ENCODE results near the gene TMEM116.
A peak's percentile ranks its signal among the peaks of the same experiment; 100 is the strongest.
"Not testable (repeated sequence)": the region's sequence is repeated elsewhere in the genome, so short reads cannot be mapped to it uniquely, and the experiment has no call there.

The TMEM116 gene

DNA sequence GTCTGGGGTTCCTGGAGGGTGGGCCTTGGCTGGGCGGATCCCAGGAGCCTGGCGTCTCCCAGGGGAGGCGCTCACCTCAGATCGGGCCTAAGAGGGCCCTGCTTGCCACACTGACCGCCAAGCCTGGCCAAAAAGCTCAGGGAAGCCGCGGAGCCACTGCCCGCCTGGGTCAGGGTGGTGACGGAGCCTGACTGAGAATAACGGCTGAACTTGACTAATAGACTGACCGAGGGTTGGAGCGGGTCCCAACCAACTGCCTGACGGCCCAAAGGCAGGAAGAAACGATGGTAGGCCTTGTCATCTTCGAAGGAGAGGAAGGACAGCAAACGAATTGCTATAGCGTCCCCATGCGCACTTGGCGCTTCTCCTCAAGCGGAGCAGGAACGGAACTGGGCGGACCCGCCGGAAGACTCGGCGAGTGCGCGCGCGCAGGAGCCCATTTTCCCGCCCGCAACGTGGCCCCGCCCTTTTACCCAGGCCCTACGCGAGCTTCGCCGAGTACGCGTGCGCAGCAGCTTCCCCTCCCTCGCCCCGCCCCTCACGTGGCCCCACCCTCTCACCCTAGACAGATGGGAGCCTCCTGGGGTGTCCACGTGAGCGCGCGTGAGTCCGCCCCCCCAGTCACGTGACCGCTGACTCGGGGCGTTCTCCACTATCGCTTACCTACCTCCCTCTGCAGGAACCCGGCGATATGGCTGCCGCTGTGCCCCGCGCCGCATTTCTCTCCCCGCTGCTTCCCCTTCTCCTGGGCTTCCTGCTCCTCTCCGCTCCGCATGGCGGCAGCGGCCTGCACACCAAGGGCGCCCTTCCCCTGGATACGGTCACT is at the start of gene TMEM116, which contains the start of gene ERP29:
TMEM116 (minus strand) TSS at position 391 of the 826 bp plus-strand sequence. CDS start 7,895 bp downstream, outside the sequence.
ERP29 (plus strand) TSS at position 652 of the 826 bp plus-strand sequence; CDS start at position 692, 40 bp downstream.
- no peaks in the 10 kb centered on the region for H3K27me3 ChIP-seq (ENCODE audit: control insufficient read depth, insufficient read depth, low read length)
- H3K27ac ChIP-seq (ENCODE audit: low read depth, low read length) = peak within 1 kb of the TSS; percentile 97
- H3K36me3 ChIP-seq (ENCODE audit: control insufficient read depth, insufficient read depth, low read length) = peaks cover 20% of the 10 kb centered on the region
- H3K9ac ChIP-seq (ENCODE audit: low read length) = peak within 1 kb of the TSS; percentile 97
- peaks cover 12% of the 10 kb centered on the region for H3K4me1 ChIP-seq (ENCODE audit: control insufficient read depth, insufficient read depth, low read length)
- peak within 1 kb of the TSS; percentile 95 for H3K4me3 ChIP-seq (ENCODE audit: low read depth, low read length)
- H3K9me3 ChIP-seq (ENCODE audit: control insufficient read depth, insufficient read depth, low read depth, low read length) = no peaks in the 10 kb centered on the region

DNA sequence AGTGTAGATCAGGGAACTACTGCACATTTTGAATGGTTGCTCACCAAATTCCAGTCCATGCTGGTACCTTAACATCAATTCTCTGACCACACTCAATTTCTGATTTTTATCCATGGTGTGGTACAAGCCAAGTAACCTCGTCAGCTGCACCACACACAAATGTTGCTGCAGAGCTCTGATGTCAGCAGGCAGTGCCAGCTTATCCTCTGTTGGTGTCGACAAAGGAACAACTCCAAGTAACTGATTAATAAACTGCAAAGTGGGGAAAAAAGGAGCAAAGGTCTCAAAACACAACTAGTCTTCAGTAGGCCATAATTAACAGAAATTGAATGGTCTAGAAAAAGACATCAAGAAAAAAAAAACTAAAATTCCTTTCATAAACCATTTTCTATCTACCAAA is 48.2 kb upstream of the TMEM116 start:
- Histone ChIP-seq H3K4me1 (ENCODE audit: control insufficient read depth, insufficient read depth, low read length) (no peaks in the 10 kb centered on the region), H3K4me3 (ENCODE audit: low read depth, low read length) (no peak overlapping the region), H3K9ac (ENCODE audit: low read length) (no peak overlapping the region), H3K9me3 (ENCODE audit: control insufficient read depth, insufficient read depth, low read depth, low read length) (no peaks in the 10 kb centered on the region), H3K36me3 (ENCODE audit: control insufficient read depth, insufficient read depth, low read length) (peaks cover 85% of the 10 kb centered on the region), H3K27ac (ENCODE audit: low read depth, low read length) (no peak overlapping the region), H3K27me3 (ENCODE audit: control insufficient read depth, insufficient read depth, low read length) (no peaks in the 10 kb centered on the region)

DNA sequence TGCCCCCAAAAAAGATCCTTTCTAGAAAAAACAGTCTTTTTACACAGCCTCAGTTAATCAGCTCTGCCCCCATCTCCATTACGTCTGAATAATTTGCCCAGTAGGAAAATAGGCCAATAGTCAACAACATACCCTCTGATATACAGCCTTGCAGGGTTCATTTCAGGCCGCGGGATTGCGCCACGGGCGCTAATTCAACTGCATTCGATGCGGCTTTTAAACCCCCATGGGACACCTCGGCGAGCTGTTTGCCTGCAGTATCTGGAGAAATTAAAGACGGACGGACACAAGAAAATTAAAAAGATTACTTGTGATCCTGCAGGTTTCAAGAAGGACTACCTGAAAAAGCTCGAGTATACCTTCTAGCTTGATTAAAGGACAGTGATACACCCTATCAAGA is 36.4 kb upstream of the TMEM116 start:
- no peaks in the 10 kb centered on the region for H3K9me3 ChIP-seq (ENCODE audit: control insufficient read depth, insufficient read depth, low read depth, low read length)
- H3K27me3 ChIP-seq (ENCODE audit: control insufficient read depth, insufficient read depth, low read length) = no peaks in the 10 kb centered on the region
- H3K27ac ChIP-seq (ENCODE audit: low read depth, low read length) = no peak overlapping the region
- no peak overlapping the region for H3K4me3 ChIP-seq (ENCODE audit: low read depth, low read length)
- peaks cover 96% of the 10 kb centered on the region for H3K36me3 ChIP-seq (ENCODE audit: control insufficient read depth, insufficient read depth, low read length)
- H3K9ac ChIP-seq (ENCODE audit: low read length) = no peak overlapping the region
- H3K4me1 ChIP-seq (ENCODE audit: control insufficient read depth, insufficient read depth, low read length) = no peaks in the 10 kb centered on the region

DNA sequence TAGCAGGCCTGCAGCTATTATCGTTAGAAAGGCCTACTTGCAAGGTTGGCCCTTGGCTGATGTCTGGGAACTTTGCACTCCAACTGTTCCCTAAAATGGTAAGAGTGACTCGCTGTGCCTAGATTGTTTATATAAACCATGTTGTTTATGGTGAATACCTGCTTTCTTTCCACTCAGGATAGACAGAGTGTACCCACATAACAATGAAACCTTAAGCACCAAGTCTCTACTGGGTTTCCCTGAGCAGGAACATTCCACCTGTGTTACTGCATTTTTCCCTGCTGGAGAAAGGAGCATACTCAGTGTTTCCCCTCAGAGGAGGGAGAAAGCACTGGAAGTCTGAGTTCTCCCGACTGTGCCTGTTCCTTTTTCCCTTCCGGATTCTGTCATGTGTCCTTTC is 33.0 kb upstream of the TMEM116 start:
- Histone ChIP-seq H3K27me3 (ENCODE audit: control insufficient read depth, insufficient read depth, low read length) (no peaks in the 10 kb centered on the region), H3K27ac (ENCODE audit: low read depth, low read length) (no peak overlapping the region), H3K9me3 (ENCODE audit: control insufficient read depth, insufficient read depth, low read depth, low read length) (no peaks in the 10 kb centered on the region), H3K4me3 (ENCODE audit: low read depth, low read length) (no peak overlapping the region), H3K36me3 (ENCODE audit: control insufficient read depth, insufficient read depth, low read length) (peaks cover 92% of the 10 kb centered on the region), H3K9ac (ENCODE audit: low read length) (no peak overlapping the region), H3K4me1 (ENCODE audit: control insufficient read depth, insufficient read depth, low read length) (no peaks in the 10 kb centered on the region)

DNA sequence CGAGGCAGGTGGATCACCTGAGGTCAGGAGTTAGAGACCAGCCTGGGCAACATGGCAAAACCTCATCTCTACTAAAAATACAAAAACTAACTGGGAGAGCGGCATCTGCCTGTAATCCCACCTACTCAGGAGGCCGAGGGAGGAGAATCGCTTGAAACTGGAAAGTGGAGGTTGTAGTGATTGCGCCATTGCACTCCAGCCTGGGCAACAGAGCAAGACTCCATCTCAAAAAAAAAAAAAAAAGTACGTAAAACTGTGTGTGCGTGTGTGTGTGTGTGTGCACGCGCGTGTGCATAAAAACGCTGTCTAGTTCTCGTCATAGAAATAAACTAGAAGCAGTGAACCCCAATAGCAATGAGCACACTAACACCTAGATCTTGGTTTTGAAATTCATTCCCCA is 23.6 kb upstream of the TMEM116 start:
- H3K4me3 ChIP-seq (ENCODE audit: low read depth, low read length); H3K4me1 ChIP-seq (ENCODE audit: control insufficient read depth, insufficient read depth, low read length); H3K27me3 ChIP-seq (ENCODE audit: control insufficient read depth, insufficient read depth, low read length); H3K9me3 ChIP-seq (ENCODE audit: control insufficient read depth, insufficient read depth, low read depth, low read length); H3K27ac ChIP-seq (ENCODE audit: low read depth, low read length); H3K9ac ChIP-seq (ENCODE audit: low read length): not testable (repeated sequence)
- H3K36me3 ChIP-seq (ENCODE audit: control insufficient read depth, insufficient read depth, low read length) = peaks cover 91% of the 10 kb centered on the region

DNA sequence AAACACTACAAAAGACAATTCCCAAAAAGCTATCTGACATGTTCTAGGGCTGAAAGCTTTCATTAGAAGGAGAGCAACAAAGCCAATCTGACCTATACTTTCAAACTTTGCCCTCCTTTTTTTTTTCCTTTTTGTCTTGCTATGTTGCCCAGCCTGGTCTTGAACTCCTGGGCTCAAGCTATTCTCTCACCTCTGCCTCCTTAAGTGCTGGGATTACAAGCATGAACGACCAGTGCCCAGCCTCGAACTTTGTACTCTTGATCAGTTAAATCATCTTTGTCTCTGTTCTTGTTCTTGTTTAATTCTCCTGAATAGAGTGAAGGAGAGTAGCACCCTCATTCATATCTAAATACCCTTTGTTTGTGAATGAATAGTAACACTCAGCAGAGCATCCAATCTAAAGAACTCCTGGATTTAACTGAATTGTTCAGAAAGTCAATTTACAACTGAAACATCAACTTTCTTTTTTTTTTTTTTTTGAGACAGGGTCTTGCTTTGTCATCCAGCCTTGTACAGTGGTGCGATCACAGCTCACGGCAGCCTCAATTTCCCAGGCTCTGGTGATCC is 22.3 kb upstream of the TMEM116 start:
- H3K27me3 ChIP-seq (ENCODE audit: control insufficient read depth, insufficient read depth, low read length) = no peaks in the 10 kb centered on the region
- H3K27ac ChIP-seq (ENCODE audit: low read depth, low read length) = no peak overlapping the region
- H3K4me3 ChIP-seq (ENCODE audit: low read depth, low read length) = no peak overlapping the region
- H3K36me3 ChIP-seq (ENCODE audit: control insufficient read depth, insufficient read depth, low read length) = peaks cover 91% of the 10 kb centered on the region
- H3K9ac ChIP-seq (ENCODE audit: low read length) = no peak overlapping the region
- no peaks in the 10 kb centered on the region for H3K9me3 ChIP-seq (ENCODE audit: control insufficient read depth, insufficient read depth, low read depth, low read length)
- peaks cover 9% of the 10 kb centered on the region; the same call in 1 of the 2 replicates for H3K4me1 ChIP-seq (ENCODE audit: control insufficient read depth, insufficient read depth, low read length)

DNA sequence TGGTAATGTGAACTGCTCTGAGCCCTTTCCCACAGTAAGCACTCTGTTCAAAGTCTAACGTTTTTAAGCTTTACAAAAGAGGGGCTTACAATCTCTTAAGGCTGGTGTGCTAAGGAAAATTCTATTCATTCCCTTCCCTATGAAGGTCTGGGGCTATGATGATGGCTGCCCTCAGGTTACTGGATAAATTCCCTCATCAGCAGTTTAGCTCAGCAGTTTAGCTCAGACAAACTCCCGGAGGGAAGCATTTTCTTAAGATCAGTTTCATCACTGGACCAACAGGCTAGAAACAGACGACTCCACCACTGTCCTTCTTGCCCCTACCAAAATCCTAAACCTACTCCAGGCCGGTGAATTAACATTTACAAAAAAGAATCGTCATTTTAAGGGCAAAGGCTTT is 19.3 kb upstream of the TMEM116 start:
- Histone ChIP-seq H3K27me3 (ENCODE audit: control insufficient read depth, insufficient read depth, low read length) (no peaks in the 10 kb centered on the region), H3K27ac (ENCODE audit: low read depth, low read length) (no peak overlapping the region), H3K9ac (ENCODE audit: low read length) (no peak overlapping the region), H3K9me3 (ENCODE audit: control insufficient read depth, insufficient read depth, low read depth, low read length) (no peaks in the 10 kb centered on the region), H3K4me3 (ENCODE audit: low read depth, low read length) (no peak overlapping the region), H3K4me1 (ENCODE audit: control insufficient read depth, insufficient read depth, low read length) (peaks cover 9% of the 10 kb centered on the region; the same call in 1 of the 2 replicates), H3K36me3 (ENCODE audit: control insufficient read depth, insufficient read depth, low read length) (peaks cover 89% of the 10 kb centered on the region)

DNA sequence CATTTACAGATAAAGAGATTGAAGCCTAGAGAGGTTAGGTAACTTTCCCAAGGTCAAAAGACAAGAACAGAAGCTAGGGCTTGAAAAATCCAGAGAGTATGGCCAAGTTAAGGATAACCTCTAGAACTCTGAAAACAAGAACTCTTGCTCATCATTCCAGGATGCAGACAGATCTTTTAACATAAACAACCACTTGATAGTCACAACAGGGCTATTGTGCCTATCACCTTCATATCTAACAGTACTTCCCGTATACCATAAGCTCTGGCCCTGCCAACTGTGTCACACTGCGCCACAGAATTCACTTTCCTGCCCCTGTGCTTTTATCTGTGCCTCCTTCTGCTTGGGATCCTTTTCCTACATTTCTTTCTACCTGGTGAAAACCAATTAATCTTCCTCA is 18.5 kb upstream of the TMEM116 start:
- H3K36me3 ChIP-seq (ENCODE audit: control insufficient read depth, insufficient read depth, low read length) = peaks cover 83% of the 10 kb centered on the region

DNA sequence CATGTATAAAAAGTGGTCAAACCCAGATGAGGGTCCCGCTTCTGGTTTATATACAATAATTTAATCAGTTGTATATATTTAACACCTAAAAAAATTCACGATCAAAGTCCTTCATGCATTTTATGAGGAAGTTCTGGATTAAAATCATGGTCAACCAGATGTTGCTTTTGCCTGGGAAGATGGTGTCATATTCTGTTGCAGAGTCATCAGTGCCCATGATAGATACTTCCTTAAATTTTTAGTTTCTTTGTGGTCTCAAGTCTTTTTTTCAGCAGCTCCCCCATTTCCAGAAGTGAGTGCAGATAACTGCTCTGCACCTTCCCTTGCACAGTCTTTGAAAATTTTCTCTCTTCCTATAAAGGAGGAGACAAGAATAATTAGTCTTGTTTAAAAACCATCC is 16.3 kb upstream of the TMEM116 start:
- no peak overlapping the region for H3K27ac ChIP-seq (ENCODE audit: low read depth, low read length)
- peaks cover 75% of the 10 kb centered on the region for H3K36me3 ChIP-seq (ENCODE audit: control insufficient read depth, insufficient read depth, low read length)
- no peaks in the 10 kb centered on the region for H3K9me3 ChIP-seq (ENCODE audit: control insufficient read depth, insufficient read depth, low read depth, low read length)

More for the DNA sequence above, 18.5 kb upstream of the TMEM116 start:
- H3K27me3 ChIP-seq (ENCODE audit: control insufficient read depth, insufficient read depth, low read length) = no peaks in the 10 kb centered on the region
- H3K9me3 ChIP-seq (ENCODE audit: control insufficient read depth, insufficient read depth, low read depth, low read length) = no peaks in the 10 kb centered on the region
- H3K4me1 ChIP-seq (ENCODE audit: control insufficient read depth, insufficient read depth, low read length) = peaks cover 9% of the 10 kb centered on the region; the same call in 1 of the 2 replicates
- H3K9ac ChIP-seq (ENCODE audit: low read length) = no peak overlapping the region
- no peak overlapping the region for H3K27ac ChIP-seq (ENCODE audit: low read depth, low read length)
- no peak overlapping the region for H3K4me3 ChIP-seq (ENCODE audit: low read depth, low read length)

DNA sequence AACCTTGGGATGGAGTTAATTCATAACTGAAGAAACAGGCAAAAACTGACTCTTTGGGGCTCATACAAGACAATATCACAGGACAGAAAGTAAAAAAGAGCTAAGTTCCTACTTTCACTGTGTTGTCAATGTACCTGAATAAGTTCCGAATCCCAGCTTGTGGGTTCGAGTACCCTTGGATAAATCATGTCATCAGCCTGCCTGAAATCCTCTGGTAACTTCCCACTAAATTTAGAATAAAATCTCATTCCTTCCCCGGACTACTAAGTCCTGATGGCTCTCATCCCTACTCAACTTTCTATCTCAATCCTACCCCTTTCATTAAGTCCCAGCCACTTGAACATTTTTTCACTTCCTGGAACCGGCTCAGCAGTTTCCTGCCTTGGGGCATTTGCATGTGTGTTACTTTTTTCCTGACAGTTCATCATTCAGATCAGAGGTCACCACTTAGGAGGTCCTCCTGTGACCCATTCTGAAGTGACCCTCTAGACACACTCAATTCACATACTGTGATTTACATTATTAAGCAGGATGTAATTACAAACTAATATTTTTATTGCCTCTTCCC is 12.9 kb upstream of the TMEM116 start:
- H3K9me3 ChIP-seq (ENCODE audit: control insufficient read depth, insufficient read depth, low read depth, low read length) = no peaks in the 10 kb centered on the region
- H3K9ac ChIP-seq (ENCODE audit: low read length) = no peak overlapping the region
- no peaks in the 10 kb centered on the region for H3K27me3 ChIP-seq (ENCODE audit: control insufficient read depth, insufficient read depth, low read length)
- peaks cover 74% of the 10 kb centered on the region for H3K36me3 ChIP-seq (ENCODE audit: control insufficient read depth, insufficient read depth, low read length)
- H3K27ac ChIP-seq (ENCODE audit: low read depth, low read length) = no peak overlapping the region
- no peak overlapping the region for H3K4me3 ChIP-seq (ENCODE audit: low read depth, low read length)
- H3K4me1 ChIP-seq (ENCODE audit: control insufficient read depth, insufficient read depth, low read length) = 0 out of 2 replicates have a peak, but pooled peaks cover 9% of the 10 kb centered on the region

More for the DNA sequence above, 16.3 kb upstream of the TMEM116 start:
- no peaks in the 10 kb centered on the region for H3K27me3 ChIP-seq (ENCODE audit: control insufficient read depth, insufficient read depth, low read length)
- H3K4me1 ChIP-seq (ENCODE audit: control insufficient read depth, insufficient read depth, low read length) = peaks cover 10% of the 10 kb centered on the region; the same call in 1 of the 2 replicates
- H3K9ac ChIP-seq (ENCODE audit: low read length) = no peak overlapping the region
- H3K4me3 ChIP-seq (ENCODE audit: low read depth, low read length) = no peak overlapping the region
